DOHH2 (cell line): ENCODE results near the gene KIF26B.

Experiments
- CTCF ChIP-seq: fragments of 200-600 bp; sonication (generic); IDR thresholded peaks from one replicate; pipeline ENCODE4 v1.5.1; 2014; ENCODE audit warnings: antibody characterized with exemption, mild to moderate bottlenecking, low read depth, low read length; ENCODE audit not compliant: poor library complexity, severe bottlenecking
- EZH2phosphoT487 ChIP-seq: fragments of 200-600 bp; sonication (generic); IDR thresholded peaks from 2 replicates; pipeline ENCODE4 v1.6.1; 2017; ENCODE audit warnings: borderline replicate concordance, mild to moderate bottlenecking, antibody characterized with exemption, low read length, moderate library complexity, mixed read lengths

GRCh38 chr1:245419461-245419978, 264.7 kb downstream of the KIF26B start:
- no peak for TF ChIP-seq CTCF
- no peak for TF ChIP-seq EZH2phosphoT487
